Prostate gland (tissue), 2 donors: ENCODE measurements around the gene HOXB5.

Source experiments
- POLR2A ChIP-seq: fragments of 450-650 bp; IDR thresholded peaks from one replicate; pipeline ENCODE4 v1.6.1; 2016; ENCODE audit warnings: antibody characterized with exemption, mild to moderate bottlenecking
- POLR2AphosphoS5 ChIP-seq: sonication (generic); formaldehyde crosslinking; IDR thresholded peaks from one replicate; pipeline ENCODE4 v1.6.1; 2017; ENCODE audit warnings: antibody characterized with exemption
- TF ChIP-seq, protein P1 (sequence below), 4 experiments: fragments of 200-600 bp in 2 of 4; fragments of 450-650 bp in 2 of 4; sonication (generic) in 2 of 4; IDR thresholded peaks; 1 replicate in 3 of 4; 2 replicates in 1 of 4; pipeline ENCODE4 v1.5.1; 2016 to 2019; ENCODE audit warnings: antibody characterized with exemption in 4 of 4, mild to moderate bottlenecking in 2 of 4, moderate library complexity in 2 of 4

DNA sequence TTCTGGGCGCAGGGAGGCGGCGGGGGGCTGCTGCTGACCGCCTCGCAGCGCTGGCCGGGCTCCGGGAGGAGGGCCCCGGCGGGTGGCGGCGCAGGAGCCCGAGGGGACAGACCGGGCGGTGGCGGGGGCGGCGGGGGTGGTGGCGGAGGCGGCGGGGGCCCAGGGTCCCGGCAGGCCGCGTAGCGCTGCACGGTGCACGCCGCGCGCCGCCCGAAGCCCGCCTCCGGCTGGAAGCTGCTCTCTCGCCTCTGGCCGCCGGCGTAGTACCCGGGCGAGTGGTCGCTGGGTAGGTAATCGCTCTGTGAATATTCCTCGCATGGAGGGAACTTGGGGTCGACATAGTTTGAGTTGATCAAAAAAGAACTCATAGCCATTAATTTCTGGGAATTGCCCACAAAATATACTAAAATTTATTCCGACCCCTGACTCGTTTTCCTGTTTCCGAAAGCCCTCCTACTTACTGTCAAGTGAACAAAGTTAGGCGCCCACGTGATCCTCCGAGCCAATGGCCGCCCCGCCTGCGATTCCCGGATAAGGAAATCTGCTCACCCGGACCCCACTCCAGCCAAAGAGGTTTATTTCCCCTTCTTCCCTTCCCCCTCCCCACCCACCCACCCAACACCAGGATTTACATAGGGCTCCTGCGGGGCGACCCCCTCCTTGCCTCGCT, 15.5 kb downstream of the HOXB5 start, which contains the start of gene HOXB4:
- no peak for TF ChIP-seq POLR2A
- TF ChIP-seq, protein P1, sequence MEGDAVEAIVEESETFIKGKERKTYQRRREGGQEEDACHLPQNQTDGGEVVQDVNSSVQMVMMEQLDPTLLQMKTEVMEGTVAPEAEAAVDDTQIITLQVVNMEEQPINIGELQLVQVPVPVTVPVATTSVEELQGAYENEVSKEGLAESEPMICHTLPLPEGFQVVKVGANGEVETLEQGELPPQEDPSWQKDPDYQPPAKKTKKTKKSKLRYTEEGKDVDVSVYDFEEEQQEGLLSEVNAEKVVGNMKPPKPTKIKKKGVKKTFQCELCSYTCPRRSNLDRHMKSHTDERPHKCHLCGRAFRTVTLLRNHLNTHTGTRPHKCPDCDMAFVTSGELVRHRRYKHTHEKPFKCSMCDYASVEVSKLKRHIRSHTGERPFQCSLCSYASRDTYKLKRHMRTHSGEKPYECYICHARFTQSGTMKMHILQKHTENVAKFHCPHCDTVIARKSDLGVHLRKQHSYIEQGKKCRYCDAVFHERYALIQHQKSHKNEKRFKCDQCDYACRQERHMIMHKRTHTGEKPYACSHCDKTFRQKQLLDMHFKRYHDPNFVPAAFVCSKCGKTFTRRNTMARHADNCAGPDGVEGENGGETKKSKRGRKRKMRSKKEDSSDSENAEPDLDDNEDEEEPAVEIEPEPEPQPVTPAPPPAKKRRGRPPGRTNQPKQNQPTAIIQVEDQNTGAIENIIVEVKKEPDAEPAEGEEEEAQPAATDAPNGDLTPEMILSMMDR (IDR thresholded peaks at IDR 0.05): no peak
- no peak for TF ChIP-seq POLR2AphosphoS5
